HG02938 (cell line): ENCODE results near the gene ALOX15.
"Not testable (repeated sequence)": the region's sequence is repeated elsewhere in the genome, so short reads cannot be mapped to it uniquely, and the experiment has no call there.

Source experiments
- ATAC-seq: cut with Tn5 transposase; IDR thresholded peaks from one replicate; pipeline ENCODE4 v1.9.1; 2021; ENCODE audit warnings: mild to moderate bottlenecking, moderate library complexity; ENCODE audit not compliant: unreplicated experiment

ALOX15 gene

GRCh38 chr17:4641297-4642195, at the start of gene ALOX15:
ALOX15 (minus strand) TSS chr17:4641678; CDS start chr17:4641651, 27 bp downstream.
- ATAC-seq, result no peak

- no peak for ATAC-seq
Observed at GRCh38 chr17:4690745-4691144, 49.3 kb upstream of the ALOX15 start.

GRCh38 chr17:4689872-4690271, 48.4 kb upstream of the ALOX15 start:
- not testable (repeated sequence) for ATAC-seq

GRCh38 chr17:4683739-4684138, 42.3 kb upstream of the ALOX15 start:
- ATAC-seq, result not testable (repeated sequence)

GRCh38 chr17:4679658-4680057, 38.2 kb upstream of the ALOX15 start:
- ATAC-seq, result no peak

GRCh38 chr17:4678448-4679026, 37.1 kb upstream of the ALOX15 start:
- no peak for ATAC-seq

- ATAC-seq, result no peak
Observed at GRCh38 chr17:4676791-4677190, 35.3 kb upstream of the ALOX15 start.

- ATAC-seq, result no peak
Observed at GRCh38 chr17:4675791-4676190, 34.3 kb upstream of the ALOX15 start.

GRCh38 chr17:4674685-4674998, 33.2 kb upstream of the ALOX15 start:
- ATAC-seq, result no peak

- no peak for ATAC-seq
Observed at GRCh38 chr17:4673986-4674684, 32.7 kb upstream of the ALOX15 start.

GRCh38 chr17:4673169-4673568, 31.7 kb upstream of the ALOX15 start:
- no peak for ATAC-seq

GRCh38 chr17:4672751-4673150, 31.3 kb upstream of the ALOX15 start:
- no peak for ATAC-seq

GRCh38 chr17:4672055-4672630, 30.7 kb upstream of the ALOX15 start:
- ATAC-seq, result no peak

GRCh38 chr17:4667166-4667565, 25.7 kb upstream of the ALOX15 start:
- no peak for ATAC-seq

GRCh38 chr17:4666296-4666695, 24.8 kb upstream of the ALOX15 start:
- ATAC-seq, result no peak

- ATAC-seq, result no peak
Observed at GRCh38 chr17:4665027-4665426, 23.5 kb upstream of the ALOX15 start.

- no peak for ATAC-seq
Observed at GRCh38 chr17:4664230-4664629, 22.8 kb upstream of the ALOX15 start.

- no peak for ATAC-seq
Observed at GRCh38 chr17:4663711-4664110, 22.2 kb upstream of the ALOX15 start.

- no peak for ATAC-seq
Observed at GRCh38 chr17:4658478-4659305, 17.2 kb upstream of the ALOX15 start.

- ATAC-seq, result no peak
Observed at GRCh38 chr17:4657678-4658077, 16.2 kb upstream of the ALOX15 start.

- not testable (repeated sequence) for ATAC-seq
Observed at GRCh38 chr17:4655933-4656332, 14.5 kb upstream of the ALOX15 start.
